ENCODE results near the gene PRICKLE4.
A peak's percentile ranks its signal among the peaks of the same experiment; 100 is the strongest.

PRICKLE4 gene

GRCh38 chr6:41787219-41787917 lies 6.8 kb downstream of the PRICKLE4 start, which contains the start of gene TOMM6 (continued):
- 0 out of 2 replicates have a peak, but pooled peaks have one; percentile 27 for TF ChIP-seq ZNF280D (tag by site-specific recombination; IDR thresholded peaks at IDR 0.05)
- no peak for TF ChIP-seq GLI2 (tag by site-specific recombination; IDR thresholded peaks at IDR 0.05; ENCODE audit: borderline replicate concordance, low read depth)
- no peak for TF ChIP-seq ZNF645 (tag by site-specific recombination; IDR thresholded peaks at IDR 0.05)
- TF ChIP-seq ZNF132 (tag by site-specific recombination; IDR thresholded peaks at IDR 0.05; ENCODE audit: borderline replicate concordance), result no peak
- TF ChIP-seq ZNF76 (tag by site-specific recombination; IDR thresholded peaks at IDR 0.05; ENCODE audit: borderline replicate concordance, low read depth), result peak; percentile 82
- 0 out of 2 replicates have a peak, but pooled peaks have one; percentile 24 for TF ChIP-seq HOXD13 (CRISPR knock-in tag; IDR thresholded peaks at IDR 0.05; ENCODE audit: borderline replicate concordance)
- no peak for TF ChIP-seq ZNF510 (tag by site-specific recombination; IDR thresholded peaks at IDR 0.05; ENCODE audit: insufficient replicate concordance)
- TF ChIP-seq ZBTB49 (tag by site-specific recombination; IDR thresholded peaks at IDR 0.05; ENCODE audit: low read depth), result no peak
- no peak for TF ChIP-seq ZNF274 (IDR thresholded peaks at IDR 0.05; ENCODE audit: low read length)
- no peak for TF ChIP-seq ZNF274 (tag by site-specific recombination; IDR thresholded peaks at IDR 0.05; ENCODE audit: borderline replicate concordance)
- peak; percentile 85 for TF ChIP-seq SP3 (tag by site-specific recombination; IDR thresholded peaks at IDR 0.05)
- no peak for TF ChIP-seq ZNF555 (tag by site-specific recombination; conservative IDR thresholded peaks at IDR 0.05)
- TF ChIP-seq ZSCAN18 (tag by site-specific recombination; IDR thresholded peaks at IDR 0.05), result no peak

- Histone ChIP-seq H3K4me3 (ENCODE audit: low read depth, low read length) (no peak overlapping the region), H3K27ac (ENCODE audit: extremely low read depth, low read depth, low read length) (no peak overlapping the region), H3K36me3 (ENCODE audit: control insufficient read depth in 2 of 2, insufficient read depth in 1 of 2, low read length in 2 of 2) (peaks cover 11 to 55% of the 10 kb centered on the region in 2 experiments), H3K4me1 (ENCODE audit: control insufficient read depth, insufficient read depth, low read length) (no peaks in the 10 kb centered on the region; the same call in 1 of the 2 replicates), H3K9me3 (ENCODE audit: control insufficient read depth, insufficient read depth, low read depth, low read length) (no peaks in the 10 kb centered on the region)
- ChIA-PET POLR2A (no interaction called here), CTCF (interaction anchor here (1.1 to 10.9 kb wide), 2 partner anchors 147 to 255 kb away, joined by 3 to 192 read pairs; no protein-coding TSS in a partner anchor)
- TF ChIP-seq FEZF1 (tag by site-specific recombination; IDR thresholded peaks at IDR 0.05) (no peak), ZSCAN4 (tag by site-specific recombination; IDR thresholded peaks at IDR 0.05) (no peak), CTCF (tag by site-specific recombination; IDR thresholded peaks at IDR 0.05) (no peak), ZXDB (tag by site-specific recombination; IDR thresholded peaks at IDR 0.05) (no peak), HOXD13 (CRISPR knock-in tag; IDR thresholded peaks at IDR 0.05; ENCODE audit: borderline replicate concordance) (no peak)
These were observed 8.8 kb downstream of the PRICKLE4 start for GRCh38 chr6:41789390-41789724.
